NOMO-1 treated with dmso at 0.1 percent for 144 hours (cell line): ENCODE data around the gene ESYT3.
"Not testable (repeated sequence)": the region's sequence is repeated elsewhere in the genome, so short reads cannot be mapped to it uniquely, and the experiment has no call there.

Source experiments
- DNase-seq: peaks from one replicate; lab custom pipeline; 2025; ENCODE audit not compliant: unreplicated experiment; lab: John Stamatoyannopoulos, UW

The ESYT3 gene

GRCh38 chr3:138441742-138442141 lies 7.3 kb downstream of the ESYT3 start:
- no peak for DNase-seq

- no peak for DNase-seq
Observed at GRCh38 chr3:138442433-138442832, 8.0 kb downstream of the ESYT3 start.

GRCh38 chr3:138443091-138443490 lies 8.7 kb downstream of the ESYT3 start:
- DNase-seq, result no peak

GRCh38 chr3:138443521-138444503 lies 9.4 kb downstream of the ESYT3 start:
- no peak for DNase-seq

- no peak for DNase-seq
Observed at GRCh38 chr3:138445236-138445635, 10.8 kb downstream of the ESYT3 start.

- DNase-seq, result no peak
Observed at GRCh38 chr3:138445654-138446053, 11.2 kb downstream of the ESYT3 start.

GRCh38 chr3:138448631-138449030 lies 14.2 kb downstream of the ESYT3 start:
- DNase-seq, result no peak

GRCh38 chr3:138449490-138449889 lies 15.1 kb downstream of the ESYT3 start:
- no peak for DNase-seq

GRCh38 chr3:138450181-138450580 lies 15.8 kb downstream of the ESYT3 start:
- DNase-seq, result no peak

GRCh38 chr3:138450704-138451424 lies 16.4 kb downstream of the ESYT3 start:
- no peak for DNase-seq

GRCh38 chr3:138451595-138452162 lies 17.3 kb downstream of the ESYT3 start:
- DNase-seq, result no peak

GRCh38 chr3:138452436-138452835 lies 18.0 kb downstream of the ESYT3 start:
- no peak for DNase-seq

- not testable (repeated sequence) for DNase-seq
Observed at GRCh38 chr3:138453940-138454339, 19.5 kb downstream of the ESYT3 start.

- DNase-seq, result no peak
Observed at GRCh38 chr3:138455801-138456716, 21.6 kb downstream of the ESYT3 start.

GRCh38 chr3:138456961-138457862 lies 22.8 kb downstream of the ESYT3 start:
- DNase-seq, result no peak

GRCh38 chr3:138457863-138458735 lies 23.7 kb downstream of the ESYT3 start:
- no peak for DNase-seq

GRCh38 chr3:138458774-138459499 lies 24.5 kb downstream of the ESYT3 start:
- DNase-seq, result no peak
